Measurements from ENCODE around the gene SMCR8.

The SMCR8 gene

GRCh38 chr17:18320301-18320700 is 5.2 kb downstream of the SMCR8 start:
- H3K4me2 ChIP-seq (ENCODE audit: low read length): peak overlapping the region; percentile 60

DNA sequence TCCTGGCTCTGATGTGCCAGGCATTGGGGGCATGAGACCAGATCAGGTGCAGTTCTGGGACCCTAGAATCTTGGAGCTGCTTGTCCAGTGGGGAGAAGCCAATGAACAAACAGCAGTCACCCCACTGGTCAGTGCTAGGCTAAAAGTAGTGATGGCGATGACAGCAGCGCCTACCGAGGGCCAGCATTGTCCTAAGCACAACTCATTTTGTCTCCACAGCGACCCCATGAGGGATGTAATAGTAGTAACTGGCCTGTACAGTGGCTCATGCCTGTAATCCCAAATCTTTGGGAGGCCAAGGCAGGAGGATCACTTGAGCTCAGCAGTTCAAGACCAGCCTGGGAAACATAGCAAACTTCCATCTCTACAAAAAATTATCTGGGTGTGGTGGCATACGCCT is 6.2 kb downstream of the SMCR8 start:
- Histone ChIP-seq H3K79me2 (ENCODE audit: insufficient read depth, low read length) (peaks cover 12% of the 10 kb centered on the region), H2AFZ (ENCODE audit: low read length) (no peak overlapping the region), H3F3A (ENCODE audit: insufficient read depth, low read length) (no peaks in the 10 kb centered on the region), H3K9me3 (ENCODE audit: low read length) (no peaks in the 10 kb centered on the region), H4K20me1 (ENCODE audit: insufficient read depth, low read length) (no peaks in the 10 kb centered on the region), H3K4me3 (ENCODE audit: low read depth, low read length, poor library complexity, severe bottlenecking) (no peak overlapping the region), H3K27ac (ENCODE audit: low read depth, low read length, poor library complexity, severe bottlenecking) (no peak overlapping the region), H3K27me3 (ENCODE audit: insufficient read depth, low read length) (no peaks in the 10 kb centered on the region), H3K4me1 (ENCODE audit: insufficient read depth, low read length, severe bottlenecking) (peaks cover 55% of the 10 kb centered on the region), H3K9me2 (ENCODE audit: low read depth, low read length) (no peaks in the 10 kb centered on the region), H3K4me2 (ENCODE audit: low read length) (no peak overlapping the region), H3K36me3 (ENCODE audit: insufficient read depth, low read length) (peaks cover 54% of the 10 kb centered on the region), H3K9ac (ENCODE audit: low read length) (no peak overlapping the region)
- TF ChIP-seq EZH2 (IDR thresholded peaks at IDR 0.05; ENCODE audit: borderline replicate concordance, low read length): no peak
- TF ChIP-seq, protein P1, sequence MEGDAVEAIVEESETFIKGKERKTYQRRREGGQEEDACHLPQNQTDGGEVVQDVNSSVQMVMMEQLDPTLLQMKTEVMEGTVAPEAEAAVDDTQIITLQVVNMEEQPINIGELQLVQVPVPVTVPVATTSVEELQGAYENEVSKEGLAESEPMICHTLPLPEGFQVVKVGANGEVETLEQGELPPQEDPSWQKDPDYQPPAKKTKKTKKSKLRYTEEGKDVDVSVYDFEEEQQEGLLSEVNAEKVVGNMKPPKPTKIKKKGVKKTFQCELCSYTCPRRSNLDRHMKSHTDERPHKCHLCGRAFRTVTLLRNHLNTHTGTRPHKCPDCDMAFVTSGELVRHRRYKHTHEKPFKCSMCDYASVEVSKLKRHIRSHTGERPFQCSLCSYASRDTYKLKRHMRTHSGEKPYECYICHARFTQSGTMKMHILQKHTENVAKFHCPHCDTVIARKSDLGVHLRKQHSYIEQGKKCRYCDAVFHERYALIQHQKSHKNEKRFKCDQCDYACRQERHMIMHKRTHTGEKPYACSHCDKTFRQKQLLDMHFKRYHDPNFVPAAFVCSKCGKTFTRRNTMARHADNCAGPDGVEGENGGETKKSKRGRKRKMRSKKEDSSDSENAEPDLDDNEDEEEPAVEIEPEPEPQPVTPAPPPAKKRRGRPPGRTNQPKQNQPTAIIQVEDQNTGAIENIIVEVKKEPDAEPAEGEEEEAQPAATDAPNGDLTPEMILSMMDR (IDR thresholded peaks at IDR 0.05; ENCODE audit: low read length): peak; percentile 52; the same call in 1 of the 2 replicates

More at GRCh38 chr17:18320301-18320700, 5.2 kb downstream of the SMCR8 start:
- TF ChIP-seq, protein P1 (IDR thresholded peaks at IDR 0.05; ENCODE audit: low read length): no peak
- no peak for TF ChIP-seq EZH2 (IDR thresholded peaks at IDR 0.05; ENCODE audit: borderline replicate concordance, low read length)
- no peaks in the 10 kb centered on the region for H3K9me3 ChIP-seq (ENCODE audit: low read length)
- H3K9ac ChIP-seq (ENCODE audit: low read length): no peak overlapping the region; the same call in 1 of the 2 replicates
- no peak overlapping the region for H3K27ac ChIP-seq (ENCODE audit: low read depth, low read length, poor library complexity, severe bottlenecking)
- H3F3A ChIP-seq (ENCODE audit: insufficient read depth, low read length): no peaks in the 10 kb centered on the region
- no peaks in the 10 kb centered on the region for H4K20me1 ChIP-seq (ENCODE audit: insufficient read depth, low read length)
- no peak overlapping the region for H2AFZ ChIP-seq (ENCODE audit: low read length)
- peaks cover 61% of the 10 kb centered on the region for H3K4me1 ChIP-seq (ENCODE audit: insufficient read depth, low read length, severe bottlenecking)
- peaks cover 20% of the 10 kb centered on the region for H3K79me2 ChIP-seq (ENCODE audit: insufficient read depth, low read length)
- H3K9me2 ChIP-seq (ENCODE audit: low read depth, low read length): no peaks in the 10 kb centered on the region
- H3K27me3 ChIP-seq (ENCODE audit: insufficient read depth, low read length): no peaks in the 10 kb centered on the region
- H3K4me3 ChIP-seq (ENCODE audit: low read depth, low read length, poor library complexity, severe bottlenecking): peak overlapping the region; percentile 39
- peaks cover 51% of the 10 kb centered on the region for H3K36me3 ChIP-seq (ENCODE audit: insufficient read depth, low read length)

DNA sequence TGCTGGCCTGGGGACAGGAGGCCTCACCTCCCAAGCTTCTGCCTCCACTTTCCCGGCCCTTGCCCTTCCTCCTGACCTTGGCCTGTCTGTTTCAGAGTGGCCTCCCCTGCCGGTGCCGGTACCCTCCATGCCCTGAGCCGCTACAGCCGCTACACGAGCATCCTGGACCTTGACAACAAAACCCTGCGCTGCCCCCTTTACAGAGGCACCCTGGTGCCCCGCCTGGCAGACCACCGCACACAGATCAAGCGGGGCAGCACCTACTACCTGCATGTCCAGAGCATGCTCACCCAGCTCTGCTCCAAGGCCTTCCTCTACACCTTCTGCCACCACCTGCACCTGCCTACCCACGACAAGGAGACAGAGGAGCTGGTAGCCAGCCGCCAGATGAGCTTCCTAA is 7.4 kb downstream of the SMCR8 start:
- H3K4me2 ChIP-seq (ENCODE audit: low read length): no peak overlapping the region
- no peaks in the 10 kb centered on the region for H3F3A ChIP-seq (ENCODE audit: insufficient read depth, low read length)
- no peaks in the 10 kb centered on the region for H3K27me3 ChIP-seq (ENCODE audit: insufficient read depth, low read length)
- H3K4me1 ChIP-seq (ENCODE audit: insufficient read depth, low read length, severe bottlenecking): peaks cover 43% of the 10 kb centered on the region
- no peaks in the 10 kb centered on the region for H3K9me3 ChIP-seq (ENCODE audit: low read length)
- TF ChIP-seq, protein P1 (IDR thresholded peaks at IDR 0.05; ENCODE audit: low read length): no peak
- TF ChIP-seq EZH2 (IDR thresholded peaks at IDR 0.05; ENCODE audit: borderline replicate concordance, low read length): no peak
- no peaks in the 10 kb centered on the region for H3K9me2 ChIP-seq (ENCODE audit: low read depth, low read length)
- no peak overlapping the region for H3K9ac ChIP-seq (ENCODE audit: low read length)
- H3K36me3 ChIP-seq (ENCODE audit: insufficient read depth, low read length): peaks cover 55% of the 10 kb centered on the region
- H3K79me2 ChIP-seq (ENCODE audit: insufficient read depth, low read length): 0 out of 2 replicates have a peak, but pooled peaks cover 6% of the 10 kb centered on the region
- H4K20me1 ChIP-seq (ENCODE audit: insufficient read depth, low read length): no peaks in the 10 kb centered on the region
- no peak overlapping the region for H3K27ac ChIP-seq (ENCODE audit: low read depth, low read length, poor library complexity, severe bottlenecking)
- no peak overlapping the region for H3K4me3 ChIP-seq (ENCODE audit: low read depth, low read length, poor library complexity, severe bottlenecking)
- no peak overlapping the region for H2AFZ ChIP-seq (ENCODE audit: low read length)
